Panc1 (cell line): Measurements from ENCODE around the gene NT5C2. TPM values are rescaled to one million over a fixed set of nuclear protein-coding genes. Genes with fewer than 3 reads are reported as not detected.
"Not testable (repeated sequence)": the region's sequence is repeated elsewhere in the genome, so short reads cannot be mapped to it uniquely, and the experiment has no call there.

Experiments
- ATAC-seq: fragments of 200-7000 bp; cut with Tn5 transposase; 2 replicates; pipeline ENCODE4 v1.9.1; 2020; ENCODE audit warnings: mild to moderate bottlenecking, moderate library complexity
- BruUV-seq: library from RNA; stranded (reverse); fragments of 400-500 nt; replicated peaks from 2 replicates; lab custom pipeline; 2021; lab: Mats Ljungman, UMichigan
- CTCF ChIA-PET: fragments of 300-600 bp; sonication (Branson Sonifier 250); formaldehyde crosslinking; loops from one replicate; lab custom pipeline; 2022; ENCODE audit warnings: antibody characterized with exemption; lab: Charles Lee
- POLR2A ChIA-PET: fragments of 300-600 bp; sonication (Branson Sonifier 250); formaldehyde crosslinking; loops from one replicate; lab custom pipeline; 2022; ENCODE audit warnings: antibody characterized with exemption; lab: Charles Lee
- DNase-seq: peaks from one replicate; pipeline ENCODE4 v3.0.0-alpha.2; 2010; ENCODE audit warnings: low read depth, low spot score
- H3K27ac ChIP-seq: 2 replicates; pipeline ENCODE4 v1.5.1; 2011; ENCODE audit warnings: mild to moderate bottlenecking, low read length, inconsistent platforms
- H3K27me3 ChIP-seq: fragments of 200-500 bp; sonication (Bioruptor generic); 2 replicates; pipeline ENCODE4 v1.6.0; 2014; ENCODE audit warnings: low read length, inconsistent platforms; ENCODE audit not compliant: control insufficient read depth, insufficient read depth
- H3K36me3 ChIP-seq: fragments of 200-500 bp; sonication (Bioruptor generic); 2 replicates; pipeline ENCODE4 v1.5.1; 2014; ENCODE audit warnings: inconsistent platforms, mild to moderate bottlenecking, low read length, moderate library complexity; ENCODE audit not compliant: control insufficient read depth, insufficient read depth
- H3K4me1 ChIP-seq: 2 replicates; pipeline ENCODE4 v1.5.1; 2011; ENCODE audit warnings: inconsistent platforms, mild to moderate bottlenecking, low read length, moderate library complexity; ENCODE audit not compliant: control insufficient read depth, insufficient read depth
- H3K4me3 ChIP-seq, 2 experiments: 2 replicates each; pipeline ENCODE4 v1.5.1; 2011 to 2012; ENCODE audit warnings: low read depth in 2 of 2, low read length in 2 of 2, mild to moderate bottlenecking in 2 of 2, inconsistent platforms in 1 of 2, moderate library complexity in 1 of 2
- H3K9me3 ChIP-seq: fragments of 200-500 bp; sonication (Bioruptor generic); 2 replicates; pipeline ENCODE4 v1.5.1; 2014; ENCODE audit warnings: low read depth, mild to moderate bottlenecking, inconsistent platforms, low read length, moderate library complexity; ENCODE audit not compliant: control insufficient read depth, insufficient read depth
- POLR2AphosphoS5 ChIP-seq: IDR thresholded peaks from 2 replicates; pipeline ENCODE4 v1.6.1; 2012; ENCODE audit warnings: mild to moderate bottlenecking, low read depth, low read length, moderate library complexity
- SIN3A ChIP-seq: IDR thresholded peaks from 2 replicates; pipeline ENCODE4 v1.6.1; 2012; ENCODE audit warnings: low read depth, mild to moderate bottlenecking, low read length, moderate library complexity, borderline replicate concordance; ENCODE audit not compliant: insufficient read depth
- TCF7L2 ChIP-seq: IDR thresholded peaks from 2 replicates; pipeline ENCODE4 v1.6.1; 2011; ENCODE audit warnings: mild to moderate bottlenecking, low read depth, low read length, inconsistent platforms
- in situ Hi-C: cut with HindIII; loops from 2 replicates; pipeline ENCODE4 v1.10.0; 2016; ENCODE audit warnings: low sequenced_read_pairs, low pct_unique_long_range_greater_than_20kb
- intact Hi-C: fragments of 100-400 bp; cut with micrococcal nuclease; formaldehyde crosslinking; loops from one replicate; pipeline ENCODE4 v1.10.0; 2022; ENCODE audit not compliant: unreplicated experiment
- total RNA-seq: library from RNA; stranded (reverse); gene quantifications from one replicate; pipeline ENCODE4 v1.2.1, GENCODE V29; 2021; ENCODE audit not compliant: unreplicated experiment
- TF ChIP-seq, protein P1 (sequence below), 2 experiments: IDR thresholded peaks; 2 replicates each; pipeline ENCODE4 v1.6.1; 2011 to 2012; ENCODE audit warnings: low read depth in 2 of 2, control low read depth in 1 of 2, low read length in 1 of 2, mild to moderate bottlenecking in 1 of 2, moderate library complexity in 1 of 2; ENCODE audit not compliant: insufficient read depth in 1 of 2
- TF ChIP-seq, protein P2 (sequence below): fragments of 450-650 bp; IDR thresholded peaks from 2 replicates; pipeline ENCODE4 v1.5.1; 2017; ENCODE audit warnings: mild to moderate bottlenecking

Gene NT5C2
- total RNA-seq, 1 experiment from 2014 or later = 150 TPM

DNA sequence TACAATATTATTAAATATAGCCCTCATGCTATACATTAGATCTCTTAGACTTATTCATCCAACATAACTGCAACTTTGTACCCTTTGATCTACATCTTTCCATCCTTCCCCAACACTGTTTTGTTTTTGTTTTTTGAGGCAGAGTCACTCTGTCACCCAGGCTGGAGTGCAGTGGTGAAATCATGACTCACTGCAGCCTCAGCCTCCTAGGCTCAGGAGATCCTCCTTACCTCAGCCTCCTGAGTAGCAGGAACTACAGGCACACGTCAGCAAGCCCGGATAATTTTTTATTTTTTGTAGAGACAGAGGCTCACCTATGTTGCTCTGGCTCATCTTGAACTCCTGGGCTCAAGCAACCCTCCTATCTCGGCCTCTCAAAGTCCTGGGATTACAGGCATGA is 53.3 kb downstream of the NT5C2 start:
- BruUV-seq = no TSS peak
- CTCF ChIA-PET = no interaction called here

DNA sequence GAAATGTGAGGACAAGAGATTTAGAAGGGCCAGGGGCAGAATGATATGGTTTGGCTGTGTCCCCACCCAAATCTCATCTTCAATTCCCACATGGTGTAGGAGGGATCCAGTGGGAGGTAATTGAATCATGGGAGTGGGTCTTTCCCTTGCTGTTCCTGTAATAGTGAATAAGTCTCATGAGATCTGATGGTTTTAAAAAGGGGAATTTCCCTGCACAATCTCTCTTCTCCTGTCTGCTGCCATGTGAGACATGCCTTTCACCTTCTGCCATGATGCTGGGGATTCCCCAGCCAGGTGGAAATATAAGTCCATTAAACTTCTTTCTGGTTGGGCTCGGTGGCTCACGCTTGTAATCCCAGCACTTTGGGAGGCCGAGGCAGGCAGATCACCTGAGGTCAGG is 57.9 kb downstream of the NT5C2 start:
- POLR2A ChIA-PET, ATAC-seq, CTCF ChIA-PET: not testable (repeated sequence)

More for the DNA sequence above, 53.3 kb downstream of the NT5C2 start:
- in situ Hi-C loops = loop anchor here (5.0 kb wide), 1 partner anchor 33 kb away; no protein-coding TSS in a partner anchor
- Histone ChIP-seq H3K4me1 (peaks cover 9% of the 10 kb centered on the region; the same call in 1 of the 2 replicates), H3K27me3 (no peaks in the 10 kb centered on the region), H3K36me3 (peaks cover 16% of the 10 kb centered on the region), H3K27ac (no peak overlapping the region), H3K4me3 (no peak overlapping the region), H3K9me3 (no peaks in the 10 kb centered on the region)
- DNase-seq (no peak), ATAC-seq (peak; percentile 72; the same call in 1 of the 2 replicates)
- POLR2A ChIA-PET = interaction anchor here (0.6 kb wide), 1 partner anchor 326 kb away, joined by 6 read pairs; no protein-coding TSS in a partner anchor
- TF ChIP-seq, protein P1, sequence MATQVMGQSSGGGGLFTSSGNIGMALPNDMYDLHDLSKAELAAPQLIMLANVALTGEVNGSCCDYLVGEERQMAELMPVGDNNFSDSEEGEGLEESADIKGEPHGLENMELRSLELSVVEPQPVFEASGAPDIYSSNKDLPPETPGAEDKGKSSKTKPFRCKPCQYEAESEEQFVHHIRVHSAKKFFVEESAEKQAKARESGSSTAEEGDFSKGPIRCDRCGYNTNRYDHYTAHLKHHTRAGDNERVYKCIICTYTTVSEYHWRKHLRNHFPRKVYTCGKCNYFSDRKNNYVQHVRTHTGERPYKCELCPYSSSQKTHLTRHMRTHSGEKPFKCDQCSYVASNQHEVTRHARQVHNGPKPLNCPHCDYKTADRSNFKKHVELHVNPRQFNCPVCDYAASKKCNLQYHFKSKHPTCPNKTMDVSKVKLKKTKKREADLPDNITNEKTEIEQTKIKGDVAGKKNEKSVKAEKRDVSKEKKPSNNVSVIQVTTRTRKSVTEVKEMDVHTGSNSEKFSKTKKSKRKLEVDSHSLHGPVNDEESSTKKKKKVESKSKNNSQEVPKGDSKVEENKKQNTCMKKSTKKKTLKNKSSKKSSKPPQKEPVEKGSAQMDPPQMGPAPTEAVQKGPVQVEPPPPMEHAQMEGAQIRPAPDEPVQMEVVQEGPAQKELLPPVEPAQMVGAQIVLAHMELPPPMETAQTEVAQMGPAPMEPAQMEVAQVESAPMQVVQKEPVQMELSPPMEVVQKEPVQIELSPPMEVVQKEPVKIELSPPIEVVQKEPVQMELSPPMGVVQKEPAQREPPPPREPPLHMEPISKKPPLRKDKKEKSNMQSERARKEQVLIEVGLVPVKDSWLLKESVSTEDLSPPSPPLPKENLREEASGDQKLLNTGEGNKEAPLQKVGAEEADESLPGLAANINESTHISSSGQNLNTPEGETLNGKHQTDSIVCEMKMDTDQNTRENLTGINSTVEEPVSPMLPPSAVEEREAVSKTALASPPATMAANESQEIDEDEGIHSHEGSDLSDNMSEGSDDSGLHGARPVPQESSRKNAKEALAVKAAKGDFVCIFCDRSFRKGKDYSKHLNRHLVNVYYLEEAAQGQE (IDR thresholded peaks at IDR 0.05; ENCODE audit: insufficient read depth in 1 of 2, low read depth in 2 of 2, low read length in 1 of 2) = no peak
- TF ChIP-seq POLR2AphosphoS5 = peak; percentile 23; the same call in 1 of the 2 replicates
- intact Hi-C loops = no loop called here

DNA sequence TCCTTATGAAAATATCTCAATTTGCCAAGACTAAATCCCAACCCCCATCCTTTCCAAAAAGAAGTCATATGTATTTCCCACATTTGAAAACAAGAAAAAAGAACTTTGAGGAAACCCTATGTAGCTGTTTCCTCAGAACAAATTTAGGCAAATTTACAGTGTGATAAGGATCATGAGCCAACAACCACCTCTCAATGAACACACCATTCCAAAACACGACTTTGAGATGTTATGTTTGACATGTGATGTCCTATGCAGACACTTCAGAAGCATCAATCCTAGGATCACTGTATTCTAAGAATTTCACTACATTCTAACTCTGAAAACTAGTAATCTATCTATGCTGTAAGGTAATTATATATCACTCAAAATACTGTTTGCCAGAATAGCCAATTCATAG is 62.2 kb downstream of the NT5C2 start:
- ChIA-PET CTCF (no interaction called here), POLR2A (interaction anchor here (0.6 kb wide), 1 partner anchor 15 kb away, joined by 6 read pairs; no protein-coding TSS in a partner anchor)
- in situ Hi-C loops (no loop called here), intact Hi-C loops (no loop called here)
- TF ChIP-seq, protein P2, sequence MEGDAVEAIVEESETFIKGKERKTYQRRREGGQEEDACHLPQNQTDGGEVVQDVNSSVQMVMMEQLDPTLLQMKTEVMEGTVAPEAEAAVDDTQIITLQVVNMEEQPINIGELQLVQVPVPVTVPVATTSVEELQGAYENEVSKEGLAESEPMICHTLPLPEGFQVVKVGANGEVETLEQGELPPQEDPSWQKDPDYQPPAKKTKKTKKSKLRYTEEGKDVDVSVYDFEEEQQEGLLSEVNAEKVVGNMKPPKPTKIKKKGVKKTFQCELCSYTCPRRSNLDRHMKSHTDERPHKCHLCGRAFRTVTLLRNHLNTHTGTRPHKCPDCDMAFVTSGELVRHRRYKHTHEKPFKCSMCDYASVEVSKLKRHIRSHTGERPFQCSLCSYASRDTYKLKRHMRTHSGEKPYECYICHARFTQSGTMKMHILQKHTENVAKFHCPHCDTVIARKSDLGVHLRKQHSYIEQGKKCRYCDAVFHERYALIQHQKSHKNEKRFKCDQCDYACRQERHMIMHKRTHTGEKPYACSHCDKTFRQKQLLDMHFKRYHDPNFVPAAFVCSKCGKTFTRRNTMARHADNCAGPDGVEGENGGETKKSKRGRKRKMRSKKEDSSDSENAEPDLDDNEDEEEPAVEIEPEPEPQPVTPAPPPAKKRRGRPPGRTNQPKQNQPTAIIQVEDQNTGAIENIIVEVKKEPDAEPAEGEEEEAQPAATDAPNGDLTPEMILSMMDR = no peak
- TF ChIP-seq POLR2AphosphoS5 (no peak), SIN3A (no peak), TCF7L2 (no peak)
- TF ChIP-seq, protein P1 (IDR thresholded peaks at IDR 0.05; ENCODE audit: insufficient read depth in 1 of 2, low read depth in 2 of 2, low read length in 1 of 2) = no peak
- Histone ChIP-seq H3K36me3 (0 out of 2 replicates have a peak, but pooled peaks cover under 1% of the 10 kb centered on the region), H3K9me3 (no peaks in the 10 kb centered on the region), H3K4me3 (no peak overlapping the region), H3K27ac (no peak overlapping the region), H3K4me1 (peaks cover under 1% of the 10 kb centered on the region; the same call in 1 of the 2 replicates), H3K27me3 (no peaks in the 10 kb centered on the region)
- DNase-seq = no peak
- no TSS peak for BruUV-seq
- no peak for ATAC-seq

More for the DNA sequence above, 57.9 kb downstream of the NT5C2 start:
- H3K27ac ChIP-seq, in situ Hi-C loops, H3K4me3 ChIP-seq, H3K9me3 ChIP-seq, BruUV-seq, H3K27me3 ChIP-seq, intact Hi-C loops, DNase-seq, H3K4me1 ChIP-seq: not testable (repeated sequence)
- H3K36me3 ChIP-seq = peaks cover 16% of the 10 kb centered on the region

DNA sequence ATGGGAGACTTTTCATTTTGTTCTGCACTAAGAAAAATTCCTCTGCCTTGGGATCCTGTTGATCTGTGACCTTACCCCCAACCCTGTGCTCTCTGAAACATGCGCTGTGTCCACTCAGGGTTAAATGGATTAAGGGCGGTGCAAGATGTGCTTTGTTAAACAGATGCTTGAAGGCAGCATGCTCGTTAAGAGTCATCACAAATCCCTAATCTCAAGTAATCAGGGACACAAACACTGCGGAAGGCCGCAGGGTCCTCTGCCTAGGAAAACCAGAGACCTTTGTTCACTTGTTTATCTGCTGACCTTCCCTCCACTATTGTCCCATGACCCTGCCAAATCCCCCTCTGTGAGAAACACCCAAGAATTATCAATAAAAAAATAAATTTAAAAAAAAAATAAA is 62.9 kb downstream of the NT5C2 start:
- TSS peak; percentile 52 for BruUV-seq
- H3K36me3 ChIP-seq, H3K4me3 ChIP-seq, in situ Hi-C loops, H3K27ac ChIP-seq, H3K4me1 ChIP-seq, H3K27me3 ChIP-seq, intact Hi-C loops, CTCF ChIA-PET, ATAC-seq, H3K9me3 ChIP-seq, DNase-seq: not testable (repeated sequence)
- POLR2A ChIA-PET = interaction anchor here (0.6 kb wide), 1 partner anchor 14 kb away, joined by 6 read pairs; no protein-coding TSS in a partner anchor
